DMS 273 treated with DMSO at 0.1 percent for 48 hours (cell line): ENCODE measurements around the gene METTL2A.
"Not testable (repeated sequence)": the region's sequence is repeated elsewhere in the genome, so short reads cannot be mapped to it uniquely, and the experiment has no call there.

Experiments used
- DNase-seq: peaks from one replicate; lab custom pipeline; 2025; lab: John Stamatoyannopoulos, UW

Gene METTL2A

GRCh38 chr17:62423647-62424461 is at the start of gene METTL2A:
TSS of gene METTL2A (plus strand) at chr17:62423897. CDS start at chr17:62423903, 6 bp downstream.
- DNase-seq: peak; percentile 86

GRCh38 chr17:62380253-62380652 is 43.4 kb upstream of the METTL2A start, which contains the start of gene EFCAB3:
TSS of gene EFCAB3 (plus strand) at chr17:62380553. CDS start at chr17:62382980, 2,427 bp downstream.
- DNase-seq: no peak

- DNase-seq: no peak
Measured at GRCh38 chr17:62381561-62381960, 42.1 kb upstream of the METTL2A start.

- no peak for DNase-seq
Measured at GRCh38 chr17:62388856-62389255, 34.8 kb upstream of the METTL2A start.

- no peak for DNase-seq
Measured at GRCh38 chr17:62392908-62393307, 30.8 kb upstream of the METTL2A start.

GRCh38 chr17:62398891-62399290 is 24.8 kb upstream of the METTL2A start:
- no peak for DNase-seq

GRCh38 chr17:62405451-62405850 is 18.2 kb upstream of the METTL2A start:
- DNase-seq: no peak

GRCh38 chr17:62413090-62413489 is 10.6 kb upstream of the METTL2A start:
- DNase-seq: not testable (repeated sequence)

- DNase-seq: not testable (repeated sequence)
Measured at GRCh38 chr17:62426214-62426613, 2.5 kb downstream of the METTL2A start.

GRCh38 chr17:62435251-62435650 is 11.6 kb downstream of the METTL2A start:
- not testable (repeated sequence) for DNase-seq

GRCh38 chr17:62441181-62441580 is 17.5 kb downstream of the METTL2A start:
- DNase-seq: not testable (repeated sequence)

GRCh38 chr17:62444063-62444462 is 20.4 kb downstream of the METTL2A start:
- no peak for DNase-seq

GRCh38 chr17:62445791-62446190 is 22.1 kb downstream of the METTL2A start:
- not testable (repeated sequence) for DNase-seq

- not testable (repeated sequence) for DNase-seq
Measured at GRCh38 chr17:62452195-62452594, 28.5 kb downstream of the METTL2A start.

GRCh38 chr17:62453041-62453440 is 29.3 kb downstream of the METTL2A start:
- not testable (repeated sequence) for DNase-seq

- not testable (repeated sequence) for DNase-seq
Measured at GRCh38 chr17:62453656-62454055, 30.0 kb downstream of the METTL2A start.

- not testable (repeated sequence) for DNase-seq
Measured at GRCh38 chr17:62454111-62454510, 30.4 kb downstream of the METTL2A start.

- no peak for DNase-seq
Measured at GRCh38 chr17:62456016-62456415, 32.3 kb downstream of the METTL2A start.

- not testable (repeated sequence) for DNase-seq
Measured at GRCh38 chr17:62458483-62458882, 34.8 kb downstream of the METTL2A start.

- DNase-seq: not testable (repeated sequence)
Measured at GRCh38 chr17:62464422-62464821, 40.7 kb downstream of the METTL2A start.

GRCh38 chr17:62465271-62465670 is 41.6 kb downstream of the METTL2A start:
- DNase-seq: not testable (repeated sequence)

GRCh38 chr17:62470666-62471379 is 47.1 kb downstream of the METTL2A start:
- DNase-seq: peak; percentile 26

- not testable (repeated sequence) for DNase-seq
Measured at GRCh38 chr17:62471380-62471880, 47.7 kb downstream of the METTL2A start.
